Neural cell (in vitro differentiated cells): ENCODE data around the gene TMEM50B.

Source experiments
- CTCF ChIP-seq: fragments of 450-650 bp; IDR thresholded peaks from 2 replicates; pipeline ENCODE4 v1.5.1; 2014; ENCODE audit warnings: antibody characterized with exemption, mild to moderate bottlenecking, moderate library complexity; ENCODE audit not compliant: poor library complexity, severe bottlenecking
- EZH2 ChIP-seq: fragments of 200-600, 300-800 bp; shearing (Covaris generic), sonication (generic); IDR thresholded peaks from 2 replicates; pipeline ENCODE4 v1.6.1; 2014; ENCODE audit warnings: antibody characterized with exemption, low read length, borderline replicate concordance, mild to moderate bottlenecking; ENCODE audit not compliant: insufficient read depth, poor library complexity, severe bottlenecking
- POLR2AphosphoS5 ChIP-seq: IDR thresholded peaks from 2 replicates; pipeline ENCODE4 v1.6.1; 2012
- TAF1 ChIP-seq: IDR thresholded peaks from 2 replicates; pipeline ENCODE4 v1.6.1; 2012; ENCODE audit warnings: low read depth

GRCh38 chr21:33510826-33511225, 31.1 kb upstream of the TMEM50B start:
- no peak for TF ChIP-seq CTCF
- TF ChIP-seq EZH2 = no peak
- no peak for TF ChIP-seq POLR2AphosphoS5
- no peak for TF ChIP-seq TAF1
